ENCODE measurements around the gene DQX1.
"Not testable (repeated sequence)": the region's sequence is repeated elsewhere in the genome, so short reads cannot be mapped to it uniquely, and the experiment has no call there.

DQX1 gene

GRCh38 chr2:74493546-74493945, 32.5 kb downstream of the DQX1 start:
- no peak for DNase-seq (ENCODE audit: low spot score)

- DNase-seq (ENCODE audit: low spot score) = no peak
Observed at GRCh38 chr2:74491648-74492544, 34.1 kb downstream of the DQX1 start.

DNA sequence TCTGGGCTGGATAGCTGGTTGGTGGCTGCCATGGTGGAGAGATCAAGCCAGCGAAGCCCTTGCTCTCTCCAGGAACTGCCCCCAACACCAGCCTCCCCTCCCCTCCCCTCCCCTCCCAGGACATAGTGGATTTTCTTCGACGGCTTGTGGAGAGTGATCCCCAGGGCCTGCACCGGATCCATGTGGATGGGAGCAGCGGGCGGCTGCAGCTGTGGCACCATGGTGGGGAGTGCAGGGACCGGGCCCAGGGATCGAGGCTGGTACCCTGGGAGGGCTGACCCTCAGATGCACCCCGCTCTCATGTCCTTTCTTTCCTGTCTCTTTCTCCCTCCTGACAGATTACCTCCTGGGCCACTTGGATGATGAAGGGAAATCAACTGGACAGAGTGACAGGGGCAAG, 36.1 kb downstream of the DQX1 start:
- no peak for DNase-seq (ENCODE audit: low spot score)

DNA sequence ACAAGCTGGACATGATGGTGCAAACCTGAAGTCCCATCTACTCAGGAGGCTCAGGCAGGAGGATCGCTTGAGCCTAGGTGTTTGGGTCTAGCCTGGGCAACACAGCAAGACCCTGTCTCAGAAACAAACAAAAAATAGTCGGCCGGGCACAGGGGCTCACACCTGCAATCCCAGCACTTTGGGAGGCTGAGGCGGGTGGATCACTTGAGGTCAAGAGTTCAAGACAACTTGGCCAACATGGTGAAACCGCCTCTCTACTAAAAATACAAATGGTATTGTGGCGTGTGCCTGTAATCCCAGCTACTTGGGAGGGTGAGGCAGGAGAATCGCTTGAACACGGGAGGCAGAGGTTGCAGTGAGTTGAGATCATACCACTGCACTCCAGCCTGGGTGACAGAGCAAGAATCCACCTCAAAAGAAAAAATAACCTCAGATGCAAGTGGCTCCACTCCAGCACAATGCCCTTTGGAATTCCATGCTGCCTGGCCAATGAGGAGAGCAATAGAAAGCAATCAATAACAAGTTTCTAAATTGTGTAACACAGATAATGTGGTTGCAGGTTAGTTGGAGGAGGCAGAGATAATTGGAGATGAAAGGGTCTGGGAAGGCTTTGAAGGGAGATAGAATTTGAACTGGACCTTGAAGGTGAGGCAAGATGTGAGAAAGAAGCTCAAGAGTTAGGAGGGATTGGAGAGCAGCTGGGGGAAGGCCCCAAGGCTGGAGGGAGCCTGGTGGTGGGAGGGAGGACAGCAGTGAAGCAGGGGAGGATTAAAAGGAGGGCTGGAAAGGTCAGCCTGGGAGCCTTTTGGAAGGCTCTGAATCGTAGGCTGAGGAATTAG, 37.2 kb downstream of the DQX1 start:
- no peak for DNase-seq (ENCODE audit: low spot score)

DNA sequence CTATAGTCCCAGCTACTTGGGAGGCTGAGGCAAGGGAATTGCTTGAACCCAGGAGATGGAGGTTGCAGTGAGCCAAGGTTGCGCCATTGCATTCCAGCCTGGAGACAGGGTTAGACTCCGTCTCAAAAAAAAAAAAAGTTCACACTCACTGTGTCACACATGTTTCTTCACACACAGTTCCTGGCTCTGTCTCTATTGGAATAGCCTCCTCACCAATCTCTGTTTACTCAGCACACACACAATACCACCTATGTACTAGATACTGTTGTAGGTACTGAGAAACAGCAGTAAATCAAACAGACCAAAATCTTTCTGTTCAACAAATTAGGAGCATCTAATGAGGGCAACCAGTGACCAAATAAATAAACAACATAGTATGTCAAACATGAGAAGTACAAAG, 39.9 kb downstream of the DQX1 start:
- no peak for DNase-seq (ENCODE audit: low spot score)

DNA sequence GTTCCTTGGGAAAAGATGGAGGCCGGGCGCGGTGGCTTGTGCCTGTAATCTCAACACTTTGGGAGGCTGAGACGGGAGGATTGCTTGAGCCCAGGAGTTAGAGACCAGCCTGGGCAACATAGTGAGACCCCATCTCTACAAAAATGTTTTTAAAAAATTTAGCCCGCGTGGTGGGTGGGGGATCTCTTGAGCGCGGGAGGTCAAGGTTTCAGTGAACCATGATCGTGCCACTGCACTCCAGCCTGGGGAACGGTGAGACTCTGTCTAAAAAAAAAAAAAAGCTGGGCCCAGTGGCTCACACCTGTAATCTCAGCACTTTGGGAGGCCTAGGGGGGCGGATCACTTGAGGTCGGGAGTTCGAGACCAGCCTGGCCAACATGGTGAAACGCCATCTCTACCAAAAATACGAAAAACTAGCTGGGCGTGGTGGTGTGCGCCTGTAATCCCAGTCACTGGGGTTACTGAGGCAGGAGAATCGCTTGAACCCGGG, 42.3 kb downstream of the DQX1 start:
- DNase-seq (ENCODE audit: low spot score) = not testable (repeated sequence)

GRCh38 chr2:74482801-74483674, 43.0 kb downstream of the DQX1 start, which contains the start of the genes CCDC142 and TTC31:
Gene CCDC142, minus strand, starts transcription at chr2:74482998. Its CDS starts 161 bp downstream, at chr2:74482837.
Gene TTC31, plus strand, starts transcription at chr2:74483081. Its CDS starts 15 bp downstream, at chr2:74483096.
- peak; percentile 88 for DNase-seq (ENCODE audit: low spot score)

DNA sequence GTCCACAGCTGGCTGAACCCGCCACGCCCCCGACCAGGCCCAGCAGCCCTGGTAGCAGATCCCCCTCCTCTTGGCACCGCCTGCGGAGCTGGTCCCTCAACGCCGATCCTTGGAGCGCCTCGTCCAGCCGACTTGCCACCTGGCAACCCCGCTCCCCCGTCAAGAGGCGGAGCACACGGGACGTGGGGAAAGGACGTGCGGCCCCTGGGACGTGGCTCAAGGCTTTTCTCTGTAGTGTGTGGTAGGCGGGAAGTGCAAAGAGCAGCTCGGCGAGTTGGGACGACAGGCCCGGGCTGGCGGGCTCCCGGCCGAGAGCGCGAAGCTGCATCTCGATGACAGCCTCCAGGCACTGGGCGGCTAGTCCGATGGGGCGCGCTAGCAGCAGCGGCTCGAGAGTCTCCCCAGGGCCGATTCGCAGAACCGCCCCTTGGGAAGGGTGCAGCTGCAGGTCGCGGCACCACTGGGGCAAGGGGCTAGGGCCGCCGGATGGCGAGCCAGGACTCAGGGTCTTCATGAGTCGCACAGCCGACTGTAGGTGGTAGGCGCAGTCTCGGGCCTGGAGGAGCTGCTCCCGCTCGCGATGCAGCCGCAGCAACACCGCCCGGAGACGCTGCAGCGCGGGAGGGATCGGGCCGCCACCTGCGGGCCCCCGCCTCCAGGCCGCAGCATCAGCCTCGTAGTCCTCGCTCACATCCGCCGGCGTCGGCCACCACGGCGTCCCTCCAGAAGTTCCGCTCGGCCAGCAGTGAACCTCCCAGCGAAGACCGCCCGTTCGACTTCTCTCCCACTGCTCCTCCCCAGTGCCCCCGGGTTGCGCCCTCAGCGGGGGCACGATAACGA, 43.9 kb downstream of the DQX1 start:
- DNase-seq (ENCODE audit: low spot score) = peak; percentile 68

DNA sequence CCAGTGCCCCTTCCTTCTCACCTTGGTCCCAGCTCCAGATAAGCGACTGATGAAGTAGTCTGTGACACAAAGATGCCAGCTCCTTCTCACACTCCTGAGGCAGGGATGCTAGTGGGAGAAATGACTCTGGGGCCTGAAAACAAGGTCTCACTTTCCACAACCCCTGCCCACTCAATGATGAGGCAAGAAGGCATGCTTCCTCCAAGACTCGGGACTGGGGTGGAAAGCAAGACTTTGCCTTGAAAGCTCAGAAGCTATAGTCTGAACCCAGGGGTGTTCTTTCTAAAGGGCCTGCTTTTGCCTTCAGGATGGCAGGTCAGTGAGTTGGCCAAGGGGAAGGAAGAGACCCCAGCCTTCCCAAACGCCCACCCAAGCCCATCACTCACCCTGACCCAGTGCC, 44.6 kb downstream of the DQX1 start:
- no peak for DNase-seq (ENCODE audit: low spot score)

DNA sequence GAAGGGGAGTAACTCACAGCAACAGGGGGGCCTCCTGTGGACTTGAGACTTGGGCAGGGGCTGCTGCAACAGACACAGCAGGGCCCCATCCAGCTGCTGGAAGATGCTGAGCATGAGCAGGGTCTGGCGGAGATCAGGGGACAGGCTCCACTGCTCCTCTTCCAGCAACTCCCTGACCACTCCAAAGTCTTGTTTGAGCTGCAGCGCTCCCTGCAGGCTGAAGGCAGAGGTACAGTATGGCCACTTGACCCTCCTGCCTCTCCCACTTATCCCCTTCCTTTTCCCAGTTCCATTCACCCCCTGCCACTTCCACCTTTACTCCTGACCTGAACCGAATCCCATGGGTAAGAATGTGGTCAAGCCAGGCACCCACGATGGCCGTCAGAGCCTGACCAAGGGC, 51.1 kb downstream of the DQX1 start:
- no peak for DNase-seq (ENCODE audit: low spot score)

- no peak for DNase-seq (ENCODE audit: low spot score)
Observed at GRCh38 chr2:74474481-74474880, 51.5 kb downstream of the DQX1 start.

DNA sequence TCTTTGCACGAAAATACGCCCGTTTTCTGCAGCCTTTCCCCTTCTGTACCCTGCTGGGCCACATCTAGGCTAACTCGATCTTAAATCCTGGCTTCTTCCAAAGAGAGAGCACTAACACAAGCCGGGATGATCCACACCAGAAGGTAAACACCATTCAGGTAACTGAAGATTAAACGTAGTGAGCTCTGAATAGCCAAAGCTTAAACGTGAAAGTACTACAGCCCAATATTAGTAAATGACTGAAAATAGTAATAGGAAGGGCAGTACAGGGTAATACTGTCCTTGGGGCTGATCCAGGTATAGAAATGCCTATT, 53.1 kb downstream of the DQX1 start:
- DNase-seq (ENCODE audit: low spot score) = no peak

GRCh38 chr2:74472086-74472944, 53.7 kb downstream of the DQX1 start, which contains the start of gene MRPL53:
Gene MRPL53, minus strand, starts transcription at chr2:74472680. Its CDS starts 20 bp downstream, at chr2:74472660.
- DNase-seq (ENCODE audit: low spot score) = peak; percentile 89

DNA sequence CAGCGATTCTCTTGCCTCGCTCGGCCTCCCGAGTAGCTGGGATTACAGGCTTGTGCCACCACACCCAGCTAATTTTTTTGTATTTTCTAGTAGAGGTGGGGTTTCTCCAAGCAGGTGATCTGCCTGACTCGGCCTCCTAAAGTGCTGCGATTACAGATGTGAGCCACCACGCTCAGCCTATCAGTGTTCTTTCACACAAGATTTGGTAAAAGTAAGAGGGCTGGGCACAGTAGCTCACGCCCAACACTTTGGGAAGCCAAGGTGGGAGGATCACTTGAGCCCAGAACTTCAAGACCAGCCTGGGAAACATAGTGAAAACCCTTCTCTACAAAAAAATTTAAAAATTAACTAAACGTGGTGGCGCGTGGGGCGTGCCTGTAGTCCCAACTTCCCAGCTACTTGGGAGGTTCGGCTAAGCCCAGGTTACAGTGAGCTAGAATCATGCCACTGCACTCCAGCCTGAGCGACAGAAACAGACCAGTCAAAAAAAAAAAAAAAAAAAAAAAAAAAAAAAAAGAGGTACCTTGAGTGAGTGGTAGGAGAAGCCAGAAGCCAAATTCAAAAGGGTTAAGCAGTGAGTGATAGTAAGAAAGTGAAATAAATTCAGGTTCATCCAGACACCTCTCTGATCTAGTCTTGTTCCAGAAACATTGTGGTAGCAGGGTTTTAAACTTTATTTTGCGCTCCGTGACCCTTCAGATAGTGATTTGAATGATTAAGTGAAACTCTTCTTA, 54.5 kb downstream of the DQX1 start:
- no peak for DNase-seq (ENCODE audit: low spot score)

DNA sequence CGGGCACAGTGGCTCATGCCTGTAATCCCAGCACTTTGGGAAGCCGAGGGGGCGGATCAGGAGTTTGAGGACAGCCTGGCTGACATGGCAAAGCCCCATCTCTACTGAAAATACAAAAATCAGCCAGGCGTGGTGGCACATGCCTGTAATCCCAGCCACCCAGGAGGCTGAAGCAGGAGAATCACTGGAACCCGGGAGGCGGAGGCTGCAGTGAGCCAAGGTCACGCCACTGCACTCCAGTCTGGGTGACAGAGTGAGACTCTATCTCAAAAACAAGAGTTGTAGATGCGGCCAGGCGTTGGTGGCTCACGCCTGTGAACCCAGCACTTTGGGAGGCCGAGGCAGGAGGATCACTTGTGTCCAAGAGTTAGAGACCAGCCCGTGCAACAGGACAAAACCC, 55.3 kb downstream of the DQX1 start:
- not testable (repeated sequence) for DNase-seq (ENCODE audit: low spot score)

All from D341Med (cell line).